Measurements from ENCODE around the gene SYNDIG1.

- TF ChIP-seq SIN3A (IDR thresholded peaks at IDR 0.05; ENCODE audit: borderline replicate concordance, low read depth, low read length) = no peak
- peak in 1 of 2 experiments; percentile 16; a peak in 1 of 4 replicates for TF ChIP-seq EP300 (IDR thresholded peaks at IDR 0.05; ENCODE audit: borderline replicate concordance in 1 of 2, low read depth in 1 of 2, low read length in 1 of 2)
- no peak for TF ChIP-seq EZH2phosphoT487 (IDR thresholded peaks at IDR 0.05; ENCODE audit: borderline replicate concordance, low read depth)
These were observed 204.5 kb downstream of the SYNDIG1 start for GRCh38 chr20:24673678-24674570.

All from SK-N-SH (cell line).